Coronary artery (tissue), 2 donors: ENCODE measurements around the gene CLTCL1.
"Not testable (repeated sequence)": the region's sequence is repeated elsewhere in the genome, so short reads cannot be mapped to it uniquely, and the experiment has no call there.

ENCODE experiments used
- DNase-seq: peaks from one replicate; pipeline ENCODE4 v3.0.0-alpha.2; 2017; ENCODE audit warnings: low spot score
- H3K27ac ChIP-seq, 2 donors: fragments of 200-600 bp; sonication (generic); one replicate each; pipeline ENCODE4 v1.5.1; 2016 to 2019
- H3K4me3 ChIP-seq: fragments of 200-600 bp; sonication (generic); 2 replicates; pipeline ENCODE4 v1.5.1; 2016; ENCODE audit warnings: mild to moderate bottlenecking, moderate library complexity
- CTCF ChIP-seq: fragments of 200-600 bp; sonication (generic); IDR thresholded peaks from one replicate; pipeline ENCODE4 v1.5.1; 2019; ENCODE audit warnings: antibody characterized with exemption

CLTCL1 gene

GRCh38 chr22:19168088-19168890 lies 123.2 kb downstream of the CLTCL1 start:
- TF ChIP-seq CTCF: no peak
- peak; percentile 67 for DNase-seq
- Histone ChIP-seq H3K27ac (no peak overlapping the region), H3K4me3 (no peak overlapping the region)

- no peak overlapping the region for H3K4me3 ChIP-seq
- no peak overlapping the region for H3K27ac ChIP-seq
- peak; percentile 69 for DNase-seq
- TF ChIP-seq CTCF: no peak
Observed at GRCh38 chr22:19167106-19167869, 124.2 kb downstream of the CLTCL1 start.

- no peak for DNase-seq
- no peak for TF ChIP-seq CTCF
- H3K4me3 ChIP-seq: no peak overlapping the region
- no peak overlapping the region for H3K27ac ChIP-seq
Observed at GRCh38 chr22:19166421-19166820, 125.1 kb downstream of the CLTCL1 start.

GRCh38 chr22:19164425-19164824 lies 127.1 kb downstream of the CLTCL1 start:
- Histone ChIP-seq H3K27ac (no peak overlapping the region), H3K4me3 (no peak overlapping the region)
- no peak for DNase-seq
- TF ChIP-seq CTCF: no peak

- not testable (repeated sequence) for H3K27ac ChIP-seq, DNase-seq, H3K4me3 ChIP-seq
Observed at GRCh38 chr22:19158649-19159048, 132.9 kb downstream of the CLTCL1 start.

- peak; percentile 61 for DNase-seq
- not testable (repeated sequence) for H3K4me3 ChIP-seq, H3K27ac ChIP-seq
Observed at GRCh38 chr22:19156109-19156508, 135.4 kb downstream of the CLTCL1 start.

GRCh38 chr22:19152942-19153883 lies 138.3 kb downstream of the CLTCL1 start:
- no peak overlapping the region for H3K27ac ChIP-seq
- no peak for DNase-seq
- no peak for TF ChIP-seq CTCF

More at GRCh38 chr22:19152942-19153883, 138.3 kb downstream of the CLTCL1 start:
- no peak overlapping the region for H3K4me3 ChIP-seq
